K562 (cell line): Measurements from ENCODE around the gene IFNA1. TPM values are rescaled to one million over a fixed set of nuclear protein-coding genes. Genes with fewer than 3 reads are reported as not detected.

ENCODE experiments used
- COPS2 ChIP-seq: fragments of 450-650 bp; conservative IDR thresholded peaks from 2 replicates; pipeline ENCODE4 v1.6.1; 2016; ENCODE audit warnings: mild to moderate bottlenecking, moderate library complexity
- HLTF ChIP-seq: fragments of 450-650 bp; IDR thresholded peaks from 2 replicates; pipeline ENCODE4 v1.6.1; 2016
- L3MBTL2 ChIP-seq: fragments of 450-650 bp; IDR thresholded peaks from 2 replicates; pipeline ENCODE4 v1.6.1; 2016; ENCODE audit warnings: mild to moderate bottlenecking, moderate library complexity
- MAFG ChIP-seq: fragments of 450-650 bp; conservative IDR thresholded peaks from 2 replicates; pipeline ENCODE4 v1.6.1; 2016; ENCODE audit warnings: missing genetic modification characterization, missing compliant biosample characterization
- NFE2L1 ChIP-seq: fragments of 450-650 bp; IDR thresholded peaks from 2 replicates; pipeline ENCODE4 v1.6.1; 2016; ENCODE audit warnings: missing genetic modification characterization, low read depth, mild to moderate bottlenecking, missing compliant biosample characterization, moderate library complexity, borderline replicate concordance
- PHF21A ChIP-seq: fragments of 450-650 bp; IDR thresholded peaks from 2 replicates; pipeline ENCODE4 v1.6.1; 2017; ENCODE audit warnings: low read depth, borderline replicate concordance
- PURB ChIP-seq: sonication (generic); formaldehyde crosslinking; IDR thresholded peaks from 2 replicates; pipeline ENCODE4 v1.9.0; 2021; ENCODE audit warnings: low read depth, mild to moderate bottlenecking, missing genetic modification reagents
- RBM14 ChIP-seq: fragments of 200-400 bp; formaldehyde crosslinking; IDR thresholded peaks from 2 replicates; pipeline ENCODE4 v1.6.1; 2018; ENCODE audit warnings: low read depth, mild to moderate bottlenecking, low read length, moderate library complexity, borderline replicate concordance; ENCODE audit not compliant: insufficient read depth
- STAT5A ChIP-seq: IDR thresholded peaks from 2 replicates; pipeline ENCODE4 v1.6.1; 2012; ENCODE audit warnings: low read length, inconsistent platforms, borderline replicate concordance
- TEAD4 ChIP-seq, 2 experiments: sonication (generic) in 1 of 2; formaldehyde crosslinking in 1 of 2; IDR thresholded peaks; 2 replicates each; pipeline versions ENCODE4 v1.6.1 to v1.8.0; 2012 to 2022; ENCODE audit warnings: borderline replicate concordance in 1 of 2, inconsistent platforms in 1 of 2, low read length in 1 of 2, mild to moderate bottlenecking in 1 of 2, missing genetic modification reagents in 1 of 2
- TFAM ChIP-seq: fragments of 250-450 bp; sonication (Bioruptor Pico); conservative IDR thresholded peaks from 2 replicates; pipeline ENCODE4 v1.5.0; 2021; ENCODE audit warnings: mild to moderate bottlenecking, moderate library complexity
- polyA plus RNA-seq, 8 experiments: library from polyadenylated mRNA; depleted of rRNA in 4 of 8; stranded (reverse) in 5 of 8; unstranded in 3 of 8; fragments of >200 nt; fragmentation: Nextera tagmentation in 2 of 8; fragmentation: Illumina TruSeq in 1 of 8; extraction: Ambion mirVana in 2 of 8; extraction: Trizol in 1 of 8; gene quantifications; 2 replicates each; pipeline versions ENCODE4 v1.2.1 to v1.2.3, GENCODE V29; 2011 to 2014; ENCODE audit warnings: inconsistent platforms in 1 of 8, missing spikeins in 1 of 8
- total RNA-seq, 7 experiments: library from RNA; depleted of rRNA in 6 of 7; stranded (reverse); fragments of >200 nt in 6 of 7; fragmentation: Illumina TruSeq in 2 of 7; extraction: Trizol in 2 of 7; gene quantifications; 2 replicates each; pipeline versions ENCODE4 v1.2.1 to v1.2.3, GENCODE V29; 2011 to 2021; ENCODE audit warnings: low replicate concordance in 1 of 7
- TF ChIP-seq, protein P1 (sequence below): fragments of 450-650 bp; IDR thresholded peaks from 2 replicates; pipeline ENCODE4 v1.6.1; 2016; ENCODE audit warnings: missing biosample characterization, missing genetic modification characterization
- TF ChIP-seq, protein P2 (sequence below): fragments of 450-650 bp; IDR thresholded peaks from 2 replicates; pipeline ENCODE4 v1.7.1; 2018; ENCODE audit warnings: mild to moderate bottlenecking, low read depth; ENCODE audit not compliant: partially characterized antibody

IFNA1 gene
- total and polyA plus RNA-seq, 9 of the 15 experiments (the other 6 are each of a cell fraction or from before 2014, with no cell fraction given): not detected

DNA sequence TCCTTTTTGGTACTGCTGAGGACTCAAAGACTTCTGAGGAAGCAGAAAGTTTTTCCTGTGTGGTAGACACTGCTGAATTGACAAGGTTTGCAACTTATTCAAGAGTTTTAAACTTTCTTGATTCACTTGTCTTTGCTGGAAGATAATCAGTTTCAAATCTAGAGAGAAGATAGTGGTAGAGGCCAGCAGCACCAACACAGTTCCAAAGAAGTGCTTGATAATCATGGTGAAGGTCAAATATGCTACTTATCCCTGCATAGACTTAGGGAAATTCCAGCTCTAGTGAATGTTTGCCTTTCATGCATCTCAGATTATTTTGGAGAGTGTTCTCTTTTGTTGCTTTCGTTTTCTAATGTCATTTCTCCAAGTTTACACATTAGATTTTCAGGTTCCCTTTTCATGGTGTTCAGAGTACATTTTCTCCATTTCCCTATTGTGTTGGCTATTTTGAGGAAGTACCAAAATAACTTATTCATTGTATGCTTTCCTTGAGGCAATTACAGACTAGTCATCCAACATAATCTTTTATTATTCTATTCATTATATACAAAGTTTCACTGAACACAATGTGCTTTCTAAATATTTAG lies 41.3 kb downstream of the IFNA1 start (continued):
- TF ChIP-seq TFAM (CRISPR knock-in tag) (no peak), PURB (CRISPR knock-in tag) (no peak), COPS2 (no peak), STAT5A (no peak), L3MBTL2 (no peak), HLTF (no peak), MAFG (no peak), NFE2L1 (tag) (no peak), RBM14 (no peak), TEAD4 (IDR thresholded peaks at IDR 0.05; ENCODE audit: low read length) (no peak), TEAD4 (CRISPR knock-in tag; IDR thresholded peaks at IDR 0.05; ENCODE audit: borderline replicate concordance) (no peak), PHF21A (no peak)
- TF ChIP-seq, protein P1, sequence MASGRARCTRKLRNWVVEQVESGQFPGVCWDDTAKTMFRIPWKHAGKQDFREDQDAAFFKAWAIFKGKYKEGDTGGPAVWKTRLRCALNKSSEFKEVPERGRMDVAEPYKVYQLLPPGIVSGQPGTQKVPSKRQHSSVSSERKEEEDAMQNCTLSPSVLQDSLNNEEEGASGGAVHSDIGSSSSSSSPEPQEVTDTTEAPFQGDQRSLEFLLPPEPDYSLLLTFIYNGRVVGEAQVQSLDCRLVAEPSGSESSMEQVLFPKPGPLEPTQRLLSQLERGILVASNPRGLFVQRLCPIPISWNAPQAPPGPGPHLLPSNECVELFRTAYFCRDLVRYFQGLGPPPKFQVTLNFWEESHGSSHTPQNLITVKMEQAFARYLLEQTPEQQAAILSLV (tag): no peak
- TF ChIP-seq, protein P2, sequence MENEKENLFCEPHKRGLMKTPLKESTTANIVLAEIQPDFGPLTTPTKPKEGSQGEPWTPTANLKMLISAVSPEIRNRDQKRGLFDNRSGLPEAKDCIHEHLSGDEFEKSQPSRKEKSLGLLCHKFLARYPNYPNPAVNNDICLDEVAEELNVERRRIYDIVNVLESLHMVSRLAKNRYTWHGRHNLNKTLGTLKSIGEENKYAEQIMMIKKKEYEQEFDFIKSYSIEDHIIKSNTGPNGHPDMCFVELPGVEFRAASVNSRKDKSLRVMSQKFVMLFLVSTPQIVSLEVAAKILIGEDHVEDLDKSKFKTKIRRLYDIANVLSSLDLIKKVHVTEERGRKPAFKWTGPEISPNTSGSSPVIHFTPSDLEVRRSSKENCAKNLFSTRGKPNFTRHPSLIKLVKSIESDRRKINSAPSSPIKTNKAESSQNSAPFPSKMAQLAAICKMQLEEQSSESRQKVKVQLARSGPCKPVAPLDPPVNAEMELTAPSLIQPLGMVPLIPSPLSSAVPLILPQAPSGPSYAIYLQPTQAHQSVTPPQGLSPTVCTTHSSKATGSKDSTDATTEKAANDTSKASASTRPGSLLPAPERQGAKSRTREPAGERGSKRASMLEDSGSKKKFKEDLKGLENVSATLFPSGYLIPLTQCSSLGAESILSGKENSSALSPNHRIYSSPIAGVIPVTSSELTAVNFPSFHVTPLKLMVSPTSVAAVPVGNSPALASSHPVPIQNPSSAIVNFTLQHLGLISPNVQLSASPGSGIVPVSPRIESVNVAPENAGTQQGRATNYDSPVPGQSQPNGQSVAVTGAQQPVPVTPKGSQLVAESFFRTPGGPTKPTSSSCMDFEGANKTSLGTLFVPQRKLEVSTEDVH: no peak
